GM21367 (cell line): Measurements from ENCODE around the gene TRIM29.
"Not testable (repeated sequence)": the region's sequence is repeated elsewhere in the genome, so short reads cannot be mapped to it uniquely, and the experiment has no call there.

Source experiments
- ATAC-seq: cut with Tn5 transposase; IDR thresholded peaks from one replicate; pipeline ENCODE4 v1.9.1; 2021; ENCODE audit not compliant: unreplicated experiment

TRIM29 gene

GRCh38 chr11:120172054-120172911 lies 34.4 kb upstream of the TRIM29 start:
- no peak for ATAC-seq

DNA sequence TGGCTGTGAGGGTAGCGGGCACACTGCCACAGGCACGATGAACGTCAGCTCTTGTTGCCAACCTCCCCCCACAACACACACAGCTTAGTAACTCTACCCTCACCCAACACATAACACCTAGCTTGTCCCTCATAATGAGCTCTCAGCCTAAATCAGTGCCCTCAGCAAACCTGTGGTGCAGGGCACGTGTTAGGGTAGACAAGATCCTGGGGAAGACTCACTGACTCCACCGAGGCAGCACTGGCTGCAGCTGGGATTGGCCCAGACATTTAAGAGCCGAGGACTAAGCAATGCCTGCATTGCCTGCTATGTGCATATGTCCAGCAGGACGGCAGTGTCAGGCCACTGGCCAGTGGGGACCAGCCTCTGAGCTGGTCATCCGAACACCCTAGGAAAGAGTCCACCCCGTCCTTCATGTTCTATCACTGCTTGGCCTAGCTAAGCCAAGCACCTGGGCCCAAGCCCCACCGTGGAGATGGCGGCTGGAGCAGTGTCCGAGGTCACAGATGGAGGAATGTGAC lies 32.9 kb upstream of the TRIM29 start:
- ATAC-seq, result no peak

DNA sequence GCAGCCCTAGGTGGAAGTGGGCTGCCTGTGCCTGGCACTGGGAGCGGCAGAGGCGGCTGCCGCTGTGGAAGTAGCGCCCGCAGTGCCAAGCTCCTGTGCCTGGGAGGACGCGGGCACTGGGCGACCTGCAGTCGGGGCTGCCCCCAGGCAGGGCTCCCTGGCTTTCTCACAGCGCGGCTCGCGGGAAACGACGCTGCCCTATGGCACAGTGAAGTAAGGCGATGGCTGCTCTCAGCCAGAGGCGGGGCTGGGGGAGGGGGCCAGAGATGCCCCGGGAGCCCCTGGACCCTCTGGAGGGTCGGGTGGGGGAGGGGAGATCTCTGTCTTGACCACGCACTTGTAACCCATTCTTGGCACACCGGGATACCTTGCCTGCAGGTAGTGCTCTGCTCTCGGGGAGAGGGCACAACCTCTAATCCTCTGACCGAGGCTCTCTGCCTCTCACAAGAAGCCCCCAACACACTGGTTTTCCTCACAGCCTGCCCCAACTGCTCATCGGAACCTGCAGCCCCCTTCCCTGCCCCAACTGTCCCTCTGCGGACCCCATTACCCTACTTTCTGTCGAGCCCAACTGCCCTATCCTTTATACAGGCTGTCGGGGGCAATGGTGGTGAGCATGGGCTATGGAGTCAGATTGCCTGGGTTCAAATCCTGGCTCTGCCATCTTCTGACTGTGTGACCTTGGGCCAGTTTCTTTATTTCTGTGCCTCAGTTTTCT lies 32.2 kb upstream of the TRIM29 start:
- no peak for ATAC-seq

DNA sequence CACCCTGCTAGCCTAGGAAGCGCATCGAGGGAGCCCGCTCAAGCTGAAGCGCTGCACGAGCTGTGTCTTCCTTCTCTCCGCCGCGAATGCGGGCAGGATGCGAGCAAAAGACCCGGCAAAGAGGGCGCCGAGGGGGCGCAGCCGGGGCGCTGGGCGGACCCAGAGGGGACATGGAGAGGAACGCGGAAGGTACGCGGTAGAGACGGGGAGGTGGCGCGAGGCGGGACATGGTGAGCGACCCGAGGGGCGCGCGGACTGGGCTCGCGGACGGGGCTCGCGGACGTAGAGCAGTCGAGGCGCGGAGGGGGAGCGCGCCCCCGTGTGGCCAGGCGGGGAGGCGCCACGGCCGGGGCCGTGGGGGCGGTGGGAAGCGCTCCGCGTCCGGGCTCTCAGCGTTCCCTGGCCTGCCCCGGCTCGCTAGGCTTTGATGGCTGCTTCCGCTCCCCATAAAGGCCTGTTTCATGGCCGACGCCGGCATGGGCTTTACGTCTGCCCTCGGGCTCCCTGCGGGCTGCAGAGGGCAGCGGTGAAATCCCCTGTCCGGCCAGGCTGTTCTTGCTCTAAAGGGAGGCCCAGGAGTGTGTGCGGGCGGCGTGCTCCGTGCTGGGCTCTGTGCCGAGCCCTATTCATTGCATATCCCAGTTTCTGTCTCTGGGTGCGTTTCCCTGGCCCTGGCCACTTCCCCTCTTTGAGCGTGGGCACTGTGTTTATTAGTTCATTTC lies 31.2 kb upstream of the TRIM29 start:
- ATAC-seq, result no peak

- ATAC-seq, result no peak
Observed at GRCh38 chr11:120168108-120168959, 30.4 kb upstream of the TRIM29 start.

GRCh38 chr11:120167659-120168058 lies 29.7 kb upstream of the TRIM29 start:
- ATAC-seq, result no peak

DNA sequence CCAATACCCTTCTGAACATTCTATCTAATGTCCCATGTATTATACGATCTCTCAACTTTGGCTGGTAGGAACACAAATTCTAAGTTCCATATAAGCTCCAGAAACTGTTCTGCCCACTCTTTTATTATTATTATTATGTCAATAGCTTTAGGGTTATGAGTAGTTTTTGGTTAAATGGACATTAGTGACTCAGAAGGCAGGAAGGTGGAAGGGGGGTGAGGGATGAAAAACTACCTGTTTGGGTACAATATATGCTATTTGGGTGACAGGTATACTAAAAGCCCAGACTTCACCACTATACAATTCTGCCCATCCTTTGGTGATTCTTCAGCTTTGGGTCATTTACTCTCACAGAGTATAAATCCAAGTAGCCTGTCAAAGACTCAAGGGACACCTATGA lies 22.5 kb upstream of the TRIM29 start:
- no peak for ATAC-seq

DNA sequence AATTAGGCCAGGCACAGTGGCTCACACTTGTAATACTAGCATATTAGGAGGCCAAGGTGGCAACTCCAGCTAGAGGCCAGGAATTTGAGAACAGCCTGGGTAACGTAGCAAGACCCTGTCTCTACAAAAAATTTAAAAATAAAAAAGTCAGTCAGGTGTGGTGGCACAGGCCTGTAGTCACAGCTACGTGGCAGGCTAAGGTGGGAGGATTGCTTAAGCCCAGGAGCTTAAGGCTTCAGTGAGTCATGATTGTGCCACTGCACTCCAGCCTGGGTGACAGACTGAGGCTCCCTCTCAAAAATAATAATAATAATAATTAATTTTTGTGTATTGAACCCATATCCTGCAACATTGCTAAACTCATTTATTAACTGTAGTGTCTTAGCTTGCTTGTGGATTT lies 15.3 kb upstream of the TRIM29 start:
- no peak for ATAC-seq

DNA sequence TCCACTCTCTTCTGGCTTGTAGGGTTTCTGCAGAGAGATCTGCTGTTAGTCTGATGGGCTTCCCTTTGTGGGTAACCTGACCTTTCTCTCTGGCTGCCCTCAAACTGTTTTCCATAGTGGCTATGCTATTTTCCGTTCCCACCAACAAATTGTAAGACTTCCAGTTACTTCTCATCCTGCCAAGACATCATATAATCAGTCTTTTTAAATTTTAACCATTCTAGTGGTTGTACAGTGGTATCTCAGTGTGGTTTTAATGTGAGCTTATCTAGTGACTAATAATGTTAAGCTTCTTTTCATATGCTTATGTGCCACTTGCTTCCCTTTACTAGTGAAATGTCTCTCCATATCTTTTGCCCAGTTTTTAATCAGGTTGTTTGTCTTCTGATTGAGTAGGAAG lies 13.6 kb upstream of the TRIM29 start:
- no peak for ATAC-seq

- no peak for ATAC-seq
Observed at GRCh38 chr11:120149246-120149645, 11.3 kb upstream of the TRIM29 start.

DNA sequence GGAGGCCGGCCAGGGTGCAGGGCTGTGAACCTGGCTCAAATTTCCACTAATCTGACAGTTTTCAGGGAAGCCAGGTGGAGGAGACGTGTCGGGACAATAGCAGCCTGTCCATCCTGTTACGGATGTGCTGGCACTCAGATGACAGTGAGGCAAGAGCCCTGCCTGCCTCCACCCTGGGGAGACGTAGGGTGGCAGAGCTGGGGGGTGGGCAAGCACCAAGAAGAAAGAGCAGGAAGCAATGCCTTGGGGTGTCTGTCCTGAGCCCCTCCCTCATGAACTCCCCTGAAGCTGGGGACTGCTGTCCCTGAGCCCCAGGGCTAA lies 10.0 kb upstream of the TRIM29 start:
- no peak for ATAC-seq

DNA sequence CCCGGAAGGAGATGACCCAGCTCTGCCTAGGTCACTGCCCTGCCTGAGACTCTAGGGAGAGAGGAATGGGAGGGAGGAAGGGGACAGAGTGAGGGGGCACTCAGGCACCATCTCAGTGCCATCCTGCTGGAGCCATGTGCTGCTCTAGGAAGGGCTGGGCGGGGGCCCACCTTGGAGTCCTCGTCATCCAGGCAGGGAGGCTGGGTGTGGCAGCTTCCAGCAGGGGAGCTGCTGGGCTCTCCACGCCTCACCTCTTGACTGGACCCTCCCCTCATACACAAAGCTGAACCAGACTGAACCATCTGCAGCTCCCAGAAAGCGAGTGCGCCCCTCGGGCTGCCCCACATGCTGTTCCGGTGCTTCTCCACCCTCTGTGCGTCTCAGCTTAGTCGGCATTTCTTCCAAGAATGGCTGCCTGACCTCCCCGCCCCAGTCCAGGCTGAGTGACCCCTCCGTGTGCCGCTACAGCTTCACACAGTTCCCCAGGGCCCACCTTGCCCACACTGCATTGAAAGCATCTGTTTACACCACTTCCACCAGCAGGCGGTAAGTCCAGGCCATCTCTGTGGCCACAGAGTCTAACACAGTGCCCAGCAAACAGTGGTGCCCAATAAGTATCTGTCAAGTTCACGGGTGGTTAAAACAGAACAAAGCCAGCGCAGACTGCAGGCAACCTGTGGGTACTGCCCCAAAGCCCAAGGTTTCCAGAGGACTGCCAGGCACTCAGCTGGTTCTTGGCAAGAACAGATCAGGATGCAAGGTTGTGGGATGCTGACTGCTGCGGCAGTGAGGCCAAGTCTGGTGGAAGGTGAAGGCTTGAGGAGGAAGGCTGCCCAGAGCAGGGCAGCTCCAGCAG lies 9.4 kb upstream of the TRIM29 start:
- ATAC-seq, result no peak

DNA sequence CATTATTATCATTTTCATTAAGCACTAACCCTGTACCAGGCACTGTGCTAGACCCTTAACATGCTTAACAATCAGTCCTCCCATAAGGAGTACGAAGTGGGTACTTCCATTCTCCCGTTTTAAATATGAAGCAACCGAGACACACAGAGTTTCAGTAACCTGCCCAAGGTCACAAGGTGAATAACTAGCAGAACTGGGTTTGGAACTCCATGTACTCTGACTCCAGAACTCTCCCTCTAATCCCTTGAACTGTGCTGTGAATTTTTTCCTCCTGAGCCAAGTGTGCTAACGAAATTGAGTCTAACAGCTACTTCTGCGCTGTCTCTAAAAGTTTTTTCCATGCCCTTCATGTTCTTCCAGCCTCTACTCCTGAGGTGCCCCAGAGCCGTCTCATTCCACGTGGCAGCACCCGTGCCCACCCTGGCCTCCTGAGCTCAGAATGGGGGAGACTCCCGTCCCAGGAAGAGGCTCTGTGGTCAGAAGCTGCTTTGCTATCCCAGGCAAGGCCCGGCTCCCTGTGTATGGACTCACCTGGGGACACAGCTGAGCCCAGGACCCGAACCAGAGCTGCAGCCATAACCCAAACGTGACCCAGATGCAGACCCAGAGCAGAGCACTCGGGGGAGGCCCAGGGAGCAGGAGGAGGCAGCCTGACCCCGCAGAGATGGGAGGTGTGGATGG lies 8.6 kb upstream of the TRIM29 start:
- ATAC-seq, result no peak

- ATAC-seq, result no peak
Observed at GRCh38 chr11:120144501-120144900, 6.6 kb upstream of the TRIM29 start.

- ATAC-seq, result not testable (repeated sequence)
Observed at GRCh38 chr11:120143472-120143871, 5.6 kb upstream of the TRIM29 start.

DNA sequence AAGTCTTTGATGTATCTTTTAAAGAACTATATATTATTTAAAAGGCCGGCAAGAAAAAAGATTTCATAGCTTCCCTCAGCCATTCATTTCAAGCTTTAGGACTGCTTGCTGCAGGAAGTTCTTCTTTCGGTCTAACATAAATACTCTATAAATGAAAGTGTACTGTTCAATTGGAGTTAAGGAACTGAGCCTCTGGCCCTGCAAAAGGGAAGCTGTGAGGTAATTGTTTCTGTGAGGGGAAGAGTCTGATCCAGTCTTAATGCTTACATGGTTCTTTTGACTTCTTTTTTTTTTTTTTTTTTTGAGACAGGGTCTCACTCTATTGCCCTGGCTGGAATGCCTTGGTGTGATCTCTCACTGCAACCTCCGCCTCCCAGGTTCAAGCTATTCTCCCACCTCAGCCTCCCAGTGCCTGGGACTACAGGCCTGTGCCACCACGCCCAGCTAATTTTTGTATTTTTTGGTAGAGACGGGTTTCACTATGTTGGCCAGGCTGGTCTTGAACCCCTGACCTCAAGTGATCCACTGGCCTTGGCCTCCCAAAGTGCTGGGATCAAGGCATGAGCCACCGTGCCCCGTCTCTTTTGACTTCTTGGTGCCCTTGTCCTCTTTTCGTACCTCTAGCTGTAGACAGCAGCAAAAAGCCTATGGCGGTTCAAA lies 4.7 kb upstream of the TRIM29 start:
- no peak for ATAC-seq

- no peak for ATAC-seq
Observed at GRCh38 chr11:120141768-120142423, 4.0 kb upstream of the TRIM29 start.

- ATAC-seq, result no peak
Observed at GRCh38 chr11:120141113-120141767, 3.3 kb upstream of the TRIM29 start.
